A172 (cell line): Measurements from ENCODE around the gene PNPLA4. TPM values are rescaled to one million over a fixed set of nuclear protein-coding genes. Genes with fewer than 3 reads are reported as not detected.

Experiments used
- DNase-seq: peaks from one replicate; pipeline ENCODE4 v3.0.0-alpha.2; 2015; ENCODE audit warnings: low spot score
- total RNA-seq: library from RNA; depleted of rRNA; stranded (reverse); fragments of >200 nt; shearing (Covaris generic); gene quantifications from 2 replicates; pipeline ENCODE4 v1.2.3, GENCODE V29; 2014; rRNA removed

The PNPLA4 gene
- total RNA-seq, 1 experiment from 2014 or later, result not detected

DNA sequence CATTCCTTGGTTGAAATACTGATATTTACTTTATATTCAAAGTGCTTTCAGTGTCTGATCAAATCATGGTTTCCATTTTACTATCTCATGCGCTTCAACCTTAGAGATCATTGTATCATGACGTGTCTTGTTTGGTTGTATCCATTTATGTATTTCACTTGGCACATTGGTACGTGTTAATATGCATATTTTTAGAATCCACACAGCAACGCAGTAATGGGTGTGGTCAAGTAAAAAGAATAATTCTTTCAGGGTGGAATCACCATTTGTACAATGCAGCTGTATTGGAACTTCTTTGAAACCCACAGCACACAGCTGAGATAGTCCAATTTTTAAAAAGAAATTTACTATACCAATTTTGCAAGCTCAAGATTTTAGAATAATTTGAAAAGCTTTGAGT lies 55.2 kb downstream of the PNPLA4 start:
- DNase-seq, result no peak

DNA sequence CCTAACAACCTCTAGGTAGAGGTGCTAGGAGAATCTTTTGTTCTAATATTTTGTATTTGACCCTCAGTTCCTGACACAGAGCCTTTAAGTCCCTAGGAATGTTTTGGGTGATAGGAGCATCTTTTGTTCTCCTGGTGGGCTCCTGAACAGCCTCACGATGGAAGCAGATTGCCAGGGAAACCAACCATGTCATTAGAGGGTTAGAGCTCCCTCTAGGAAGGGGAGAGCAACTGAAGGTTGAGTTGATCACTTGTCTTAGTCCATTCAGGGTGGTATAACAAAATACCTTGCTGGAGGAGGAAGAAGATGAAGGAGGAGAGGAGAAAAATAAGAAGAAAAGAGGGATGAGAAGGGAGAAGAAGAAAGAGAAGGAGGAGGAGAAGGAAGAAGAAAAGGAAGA lies 75.0 kb downstream of the PNPLA4 start:
- DNase-seq, result no peak

Other genes with a start within 250 kb of the PNPLA4 start
- 2.8 and 9.0 TPM in 2 replicates for gene VCX, start 84.2 kb downstream of the PNPLA4 start, total RNA-seq
- not detected in 2 replicates for gene VCX2, start 243.9 kb upstream of the PNPLA4 start, total RNA-seq